WTC11 (cell line): Measurements from ENCODE around the gene KLHDC3. TPM values are rescaled to one million over a fixed set of nuclear protein-coding genes. Genes with fewer than 3 reads are reported as not detected.

Experiments used
- ATAC-seq: fragments of 200-7000 bp; cut with Tn5 transposase; 2 replicates; pipeline ENCODE4 v1.10.0; 2021; ENCODE audit warnings: mild to moderate bottlenecking, moderate library complexity
- CTCF ChIA-PET: fragments of 300-600 bp; sonication (Branson Sonifier 250); formaldehyde crosslinking; loops from one replicate; lab custom pipeline; 2021; ENCODE audit warnings: antibody characterized with exemption; lab: Charles Lee
- POLR2A ChIA-PET: fragments of 350-600 bp; sonication (Branson Sonifier 250); formaldehyde crosslinking; loops from one replicate; lab custom pipeline; 2021; ENCODE audit warnings: antibody characterized with exemption; lab: Charles Lee
- DNase-seq: peaks from one replicate; pipeline ENCODE4 v3.0.0; 2021; ENCODE audit warnings: low spot score
- H3K27ac Mint-ChIP-seq: 2 replicates; pipeline ENCODE4 v1.8.0; 2021; ENCODE audit warnings: mixed read lengths
- H3K27me3 Mint-ChIP-seq: 2 replicates; pipeline ENCODE4 v1.8.0; 2021; ENCODE audit warnings: low read depth, mild to moderate bottlenecking, moderate library complexity, mixed read lengths
- H3K36me3 Mint-ChIP-seq: 2 replicates; pipeline ENCODE4 v1.8.0; 2021; ENCODE audit warnings: mixed read lengths
- H3K4me1 Mint-ChIP-seq: 2 replicates; pipeline ENCODE4 v1.8.0; 2022; ENCODE audit warnings: mixed read lengths
- H3K4me3 Mint-ChIP-seq: 2 replicates; pipeline ENCODE4 v1.8.0; 2021; ENCODE audit warnings: mild to moderate bottlenecking, moderate library complexity, mixed read lengths
- H3K9me3 Mint-ChIP-seq: 2 replicates; pipeline ENCODE4 v1.8.0; 2021; ENCODE audit warnings: mixed read lengths
- AFF4 ChIP-seq: sonication (generic); formaldehyde crosslinking; IDR thresholded peaks from 2 replicates; pipeline ENCODE4 v1.8.1; 2023; ENCODE audit warnings: mild to moderate bottlenecking, missing genetic modification reagents, borderline replicate concordance
- ATF3 ChIP-seq: sonication (generic); formaldehyde crosslinking; conservative IDR thresholded peaks from 2 replicates; pipeline ENCODE4 v1.8.1; 2022; ENCODE audit warnings: mild to moderate bottlenecking, missing genetic modification reagents
- CDX4 ChIP-seq: fragments of 250-450 bp; sonication (Bioruptor Pico); IDR thresholded peaks from 2 replicates; pipeline ENCODE4 v1.9.0; 2021; ENCODE audit warnings: moderate library complexity, mild to moderate bottlenecking, inconsistent platforms, borderline replicate concordance
- CREM ChIP-seq: sonication (generic); formaldehyde crosslinking; IDR thresholded peaks from 2 replicates; pipeline ENCODE4 v1.8.1; 2022; ENCODE audit warnings: mild to moderate bottlenecking, missing genetic modification reagents, moderate library complexity
- E2F5 ChIP-seq: sonication (generic); formaldehyde crosslinking; IDR thresholded peaks from 2 replicates; pipeline ENCODE4 v1.8.1; 2022; ENCODE audit warnings: mild to moderate bottlenecking, moderate library complexity, missing genetic modification reagents
- ELF4 ChIP-seq: sonication (generic); formaldehyde crosslinking; IDR thresholded peaks from 2 replicates; pipeline ENCODE4 v1.8.1; 2022; ENCODE audit warnings: low read depth, mild to moderate bottlenecking, moderate library complexity, missing genetic modification reagents
- EMX1 ChIP-seq: fragments of 250-450 bp; sonication (Bioruptor Pico); IDR thresholded peaks from 2 replicates; pipeline ENCODE4 v1.8.0; 2021; ENCODE audit warnings: mild to moderate bottlenecking
- GRHL2 ChIP-seq: fragments of 250-450 bp; sonication (Bioruptor Pico); IDR thresholded peaks from 2 replicates; pipeline ENCODE4 v1.8.0; 2022; ENCODE audit warnings: mild to moderate bottlenecking, moderate library complexity; ENCODE audit not compliant: insufficient replicate concordance, severe bottlenecking
- HMGXB4 ChIP-seq: sonication (generic); formaldehyde crosslinking; IDR thresholded peaks from 2 replicates; pipeline ENCODE4 v1.8.1; 2023; ENCODE audit warnings: mild to moderate bottlenecking, moderate library complexity, missing genetic modification reagents
- RELA ChIP-seq: sonication (generic); formaldehyde crosslinking; IDR thresholded peaks from 2 replicates; pipeline ENCODE4 v1.8.1; 2022; ENCODE audit warnings: missing genetic modification reagents, mild to moderate bottlenecking, borderline replicate concordance
- TCF7 ChIP-seq: sonication (generic); formaldehyde crosslinking; IDR thresholded peaks from 2 replicates; pipeline ENCODE4 v1.8.0; 2022; ENCODE audit warnings: mild to moderate bottlenecking, low read depth, missing genetic modification reagents, moderate library complexity
- TEAD1 ChIP-seq: sonication (generic); formaldehyde crosslinking; IDR thresholded peaks from 2 replicates; pipeline ENCODE4 v1.8.0; 2022; ENCODE audit warnings: mild to moderate bottlenecking, missing genetic modification reagents
- TP53 ChIP-seq: sonication (generic); formaldehyde crosslinking; IDR thresholded peaks from 2 replicates; pipeline ENCODE4 v1.8.1; 2023; ENCODE audit warnings: mild to moderate bottlenecking, missing genetic modification reagents
- ZNF219 ChIP-seq: sonication (generic); formaldehyde crosslinking; IDR thresholded peaks from 2 replicates; pipeline ENCODE4 v1.8.0; 2023; ENCODE audit warnings: missing genetic modification reagents, mild to moderate bottlenecking, borderline replicate concordance
- ZNF396 ChIP-seq: fragments of 250-450 bp; sonication (Bioruptor Pico); IDR thresholded peaks from 2 replicates; pipeline ENCODE4 v1.8.0; 2021; ENCODE audit warnings: mild to moderate bottlenecking, moderate library complexity, borderline replicate concordance
- ZNF425 ChIP-seq: fragments of 250-450 bp; sonication (Bioruptor Pico); conservative IDR thresholded peaks from 2 replicates; pipeline ENCODE4 v1.9.0; 2021; ENCODE audit warnings: mild to moderate bottlenecking
- ZNF512 ChIP-seq: sonication (generic); formaldehyde crosslinking; IDR thresholded peaks from 2 replicates; pipeline ENCODE4 v1.8.1; 2022; ENCODE audit warnings: missing genetic modification reagents, borderline replicate concordance
- total RNA-seq: library from RNA; stranded (reverse); gene quantifications from 3 replicates; pipeline ENCODE4 v1.2.3, GENCODE V29; 2021

KLHDC3 gene
- total RNA-seq, 1 experiment from 2014 or later = 172 TPM

- no peak for TF ChIP-seq HMGXB4 (CRISPR knock-in tag)
- no peak for TF ChIP-seq EMX1 (CRISPR knock-in tag)
- no peak for TF ChIP-seq TCF7
- TF ChIP-seq ZNF396 (CRISPR knock-in tag) = no peak
- TF ChIP-seq TEAD1 (CRISPR knock-in tag) = no peak
- TF ChIP-seq ELF4 (CRISPR knock-in tag) = no peak
- no peak for TF ChIP-seq AFF4 (CRISPR knock-in tag)
Observed at GRCh38 chr6:43060755-43061633, 46.9 kb downstream of the KLHDC3 start (continued).

- Mint-ChIP-seq H3K4me3 (no peak overlapping the region), H3K27me3 (no peaks in the 10 kb centered on the region), H3K9me3 (no peaks in the 10 kb centered on the region), H3K4me1 (peaks cover 21% of the 10 kb centered on the region), H3K27ac (no peak overlapping the region), H3K36me3 (peaks cover 18% of the 10 kb centered on the region; the same call in 1 of the 2 replicates)
- CTCF ChIA-PET = no interaction called here
- POLR2A ChIA-PET = no interaction called here
- ATAC-seq (no peak), DNase-seq (no peak)
- no peak for TF ChIP-seq ZNF425 (CRISPR knock-in tag)
- no peak for TF ChIP-seq CDX4 (CRISPR knock-in tag)
- no peak for TF ChIP-seq ZNF512 (CRISPR knock-in tag)
- no peak for TF ChIP-seq AFF4 (CRISPR knock-in tag)
- no peak for TF ChIP-seq RELA
- no peak for TF ChIP-seq GRHL2 (CRISPR knock-in tag)
- no peak for TF ChIP-seq ATF3 (CRISPR knock-in tag)
- no peak for TF ChIP-seq CREM (CRISPR knock-in tag)
- TF ChIP-seq ELF4 (CRISPR knock-in tag) = no peak
- no peak for TF ChIP-seq TP53 (CRISPR knock-in tag)
- TF ChIP-seq E2F5 (CRISPR knock-in tag) = no peak
- TF ChIP-seq ZNF219 = no peak
Observed at GRCh38 chr6:43061861-43062260, 47.8 kb downstream of the KLHDC3 start.
